ENCODE results near the gene TSPAN6.

Gene TSPAN6

DNA sequence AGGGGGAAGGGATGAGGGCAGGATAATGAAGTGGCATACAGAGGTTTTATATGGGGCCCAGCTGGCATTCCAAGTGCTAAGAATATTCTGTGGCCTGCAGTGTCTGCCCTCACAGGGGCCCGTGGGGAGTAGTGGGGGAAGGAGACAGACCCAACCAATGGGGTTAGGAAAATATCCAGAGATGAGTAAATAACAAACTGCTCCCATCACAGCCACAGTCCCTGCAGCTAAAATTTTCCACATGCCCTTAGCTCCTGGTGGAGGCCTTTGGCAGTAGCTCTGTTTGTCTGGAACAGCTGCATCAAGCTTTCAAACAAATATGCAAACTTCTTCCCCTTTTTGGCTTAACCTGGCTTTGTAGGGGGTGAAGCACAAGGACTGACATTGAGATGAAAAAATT, 10.5 kb upstream of the TSPAN6 start:
- no peak for DNase-seq

GRCh38 chrX:100645106-100645505, 8.5 kb upstream of the TSPAN6 start:
- DNase-seq: no peak

DNA sequence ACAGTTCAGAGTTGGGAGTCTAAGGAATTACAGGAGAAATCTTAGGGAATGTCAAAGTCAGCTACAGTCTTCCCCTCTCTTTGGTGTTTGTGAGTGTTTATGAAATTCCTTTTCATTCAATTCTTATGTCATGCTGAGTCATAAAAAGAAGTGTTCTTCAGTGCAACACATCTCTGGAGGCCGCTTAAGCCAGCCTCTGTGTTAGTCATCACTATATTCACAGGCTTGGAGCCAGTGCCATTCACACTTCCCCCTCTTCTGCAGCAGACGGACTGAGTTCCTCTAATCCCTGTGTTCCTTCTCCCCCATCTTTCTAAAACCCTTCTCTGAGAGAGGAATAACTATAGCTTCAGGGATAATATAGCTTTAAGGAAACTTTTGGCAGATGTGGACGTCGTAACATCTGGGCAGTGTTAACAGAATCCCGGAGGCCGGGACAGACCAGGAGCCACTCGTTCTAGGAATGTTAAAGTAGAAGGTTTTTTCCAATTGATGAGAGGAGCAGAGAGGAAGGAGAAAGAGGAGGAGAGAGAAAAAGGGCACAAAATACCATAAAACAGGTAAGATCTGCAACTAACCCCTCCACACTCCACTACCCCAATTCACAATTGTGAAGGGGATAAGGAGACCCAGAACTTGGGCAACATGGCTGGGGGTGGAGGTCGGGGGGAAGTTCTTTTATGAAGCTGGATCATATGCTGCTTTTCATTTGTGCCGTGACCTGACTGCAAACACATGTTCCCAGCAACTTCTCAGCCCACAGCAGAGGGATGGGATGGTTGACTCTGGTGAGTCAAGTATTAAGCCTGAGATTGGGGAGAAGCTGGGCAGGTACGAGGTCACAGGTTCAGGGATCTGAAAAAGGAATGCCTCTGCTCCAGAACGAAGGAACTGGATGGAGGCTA, 7.6 kb upstream of the TSPAN6 start, which contains the start of gene SRPX2:
TSS of gene SRPX2 (plus strand) at position 244 of the 905 bp plus-strand sequence. CDS start 2,124 bp downstream, outside the sequence.
- DNase-seq: no peak

DNA sequence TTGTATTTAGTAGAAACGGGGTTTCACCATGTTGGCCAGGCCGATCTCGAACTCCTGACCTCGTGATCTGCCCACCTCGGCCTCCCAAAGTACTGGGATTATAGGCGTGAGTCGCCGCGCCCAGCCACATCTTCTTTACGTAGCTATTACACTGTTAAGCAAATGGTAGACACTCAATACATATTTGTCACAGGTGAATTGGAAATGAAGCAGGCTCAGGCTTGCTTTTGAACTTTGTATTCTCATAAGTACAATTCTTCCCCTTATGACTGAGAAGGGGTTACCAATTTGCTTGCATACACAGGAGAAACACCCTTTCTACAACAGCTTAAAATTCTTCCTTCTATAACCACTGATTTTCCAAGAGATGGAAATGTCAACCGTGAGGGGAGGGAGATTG, 6.6 kb upstream of the TSPAN6 start:
- no peak for DNase-seq

DNA sequence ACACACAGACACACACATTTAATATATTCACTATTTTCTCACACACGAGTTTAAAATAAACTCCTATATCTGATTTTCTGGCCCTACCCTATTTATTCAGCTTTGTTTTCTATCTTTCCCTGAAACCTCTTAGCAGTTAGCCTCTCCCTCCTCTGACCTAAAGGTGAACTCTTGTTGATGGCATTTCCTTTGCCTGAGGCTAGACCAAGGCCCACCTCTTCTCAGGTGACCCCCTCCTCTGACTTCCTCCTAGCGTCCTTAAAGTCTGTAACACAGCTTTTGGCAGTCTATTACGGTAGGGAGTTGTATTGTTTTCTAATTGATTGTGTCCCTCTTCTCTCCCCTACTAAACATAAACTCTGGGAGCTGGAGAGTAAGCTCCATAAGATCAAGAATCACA, 5.7 kb upstream of the TSPAN6 start:
- DNase-seq: no peak

DNA sequence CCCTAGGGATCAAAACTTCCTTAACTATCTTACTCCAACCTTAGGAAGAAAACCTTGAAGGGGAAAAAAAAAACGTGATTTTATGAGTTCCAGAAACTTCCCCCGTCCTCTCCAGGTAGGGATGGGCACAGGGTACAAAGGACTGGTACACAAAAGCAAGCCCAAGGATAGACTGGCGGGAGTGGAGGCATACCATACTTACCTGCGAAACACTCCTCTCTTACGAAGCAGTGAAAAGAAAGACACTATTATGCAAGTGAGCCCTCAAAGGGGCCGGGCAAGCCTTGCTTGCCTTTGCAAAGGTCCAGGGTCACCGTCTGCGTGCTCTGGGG, 651 bp downstream of the TSPAN6 start:
- no peak for DNase-seq

- DNase-seq: no peak
Measured at GRCh38 chrX:100635040-100635439, 1.6 kb downstream of the TSPAN6 start.

GRCh38 chrX:100625985-100626491, 10.6 kb downstream of the TSPAN6 start:
- DNase-seq: peak; percentile 1

DNA sequence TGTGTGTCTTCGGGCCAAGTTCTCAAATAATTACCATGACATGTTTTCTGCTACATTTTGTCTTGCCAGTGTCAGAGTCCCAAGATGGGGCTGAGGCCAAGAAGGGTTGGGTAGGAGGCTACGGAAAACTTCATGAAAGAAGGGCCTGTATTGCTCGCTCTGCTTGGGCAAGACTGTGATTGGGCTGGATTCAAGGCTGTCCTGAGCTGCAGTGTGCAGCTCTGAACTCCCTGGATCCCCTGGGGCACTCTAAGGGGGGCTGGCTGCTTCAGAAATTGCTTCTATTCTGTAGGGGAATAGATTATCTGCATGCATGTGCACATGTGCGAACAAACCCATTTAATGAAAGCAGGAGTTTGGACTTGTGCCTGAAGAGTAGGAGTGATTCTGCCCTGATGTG, 13.6 kb downstream of the TSPAN6 start:
- DNase-seq: no peak

- no peak for DNase-seq
Measured at GRCh38 chrX:100615005-100615404, 21.6 kb downstream of the TSPAN6 start.

GRCh38 chrX:100611951-100612350, 24.7 kb downstream of the TSPAN6 start:
- DNase-seq: no peak

DNA sequence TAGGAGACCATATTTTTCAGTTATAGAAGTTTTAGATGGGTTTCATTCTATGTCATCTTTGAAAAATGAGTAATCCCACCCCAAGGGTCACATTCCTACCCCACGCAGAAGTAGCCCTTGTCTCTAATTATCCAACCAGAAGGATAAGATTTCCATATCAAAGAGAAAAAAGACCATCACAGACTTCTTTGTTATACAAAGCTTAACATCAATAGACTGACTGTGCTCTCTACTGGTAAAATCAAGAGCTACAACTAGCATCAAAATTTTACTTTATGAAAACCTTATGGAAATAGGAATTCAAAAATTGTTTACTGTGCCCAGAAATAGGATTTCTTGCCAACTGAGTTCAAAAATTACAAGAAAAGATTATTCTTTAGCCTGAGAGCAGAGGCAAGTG, 27.0 kb downstream of the TSPAN6 start:
- no peak for DNase-seq

DNA sequence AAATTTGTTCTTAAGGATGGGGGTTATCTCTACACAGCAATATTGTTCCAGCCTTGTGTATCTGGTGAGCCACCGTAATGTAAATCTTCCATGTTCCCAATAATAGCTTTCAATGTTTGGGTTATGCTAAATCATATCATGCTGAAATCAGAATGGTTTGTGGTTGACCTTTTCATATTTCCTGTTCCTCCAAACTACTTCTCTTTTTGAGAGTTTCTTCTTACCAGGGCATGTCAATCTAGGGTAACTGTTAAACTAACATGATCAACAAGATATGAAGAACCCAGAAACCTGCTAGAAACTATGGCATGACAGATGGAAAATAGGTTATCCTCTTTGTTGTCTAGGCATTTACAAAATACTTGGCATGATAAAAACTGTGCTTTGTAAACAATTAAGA, 29.9 kb downstream of the TSPAN6 start:
- DNase-seq: no peak

DNA sequence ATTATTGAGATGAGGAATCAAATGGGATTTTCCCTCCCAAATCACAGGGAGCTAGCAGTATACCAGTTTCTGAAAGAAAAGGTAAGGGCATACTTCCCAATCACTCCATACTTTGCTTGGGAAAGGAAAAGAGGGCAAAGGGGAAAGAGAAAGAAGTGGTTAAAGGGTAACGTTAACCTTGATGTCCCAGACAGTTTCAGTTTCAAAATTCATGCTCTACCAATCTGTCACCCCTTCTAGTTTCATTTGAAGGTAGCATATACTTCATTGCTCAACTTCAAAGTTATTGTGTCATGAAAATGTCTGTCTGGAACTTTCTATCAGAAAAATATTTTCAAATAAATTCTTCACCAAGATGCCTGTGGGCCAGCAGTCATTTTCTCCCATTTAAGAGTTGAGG, 35.8 kb downstream of the TSPAN6 start:
- DNase-seq: no peak

DNA sequence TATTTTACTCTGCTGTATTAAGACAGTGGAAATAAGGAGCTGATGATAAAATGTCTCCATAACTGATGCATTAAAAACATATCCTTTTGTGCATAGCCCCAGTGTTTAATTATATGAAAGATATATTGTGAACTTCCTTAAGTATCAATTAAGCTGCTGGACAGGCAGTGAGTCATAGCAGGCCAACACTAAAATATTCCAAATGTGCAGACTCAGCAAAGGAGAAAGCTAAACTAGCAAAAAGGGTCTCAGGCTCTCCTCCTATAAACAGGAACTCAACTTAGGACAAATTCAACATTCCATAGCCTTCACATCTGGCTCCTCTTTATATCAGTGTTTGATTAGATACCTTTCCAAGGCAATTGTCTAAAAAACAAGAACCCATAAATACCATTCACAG, 36.3 kb downstream of the TSPAN6 start:
- no peak for DNase-seq

DNA sequence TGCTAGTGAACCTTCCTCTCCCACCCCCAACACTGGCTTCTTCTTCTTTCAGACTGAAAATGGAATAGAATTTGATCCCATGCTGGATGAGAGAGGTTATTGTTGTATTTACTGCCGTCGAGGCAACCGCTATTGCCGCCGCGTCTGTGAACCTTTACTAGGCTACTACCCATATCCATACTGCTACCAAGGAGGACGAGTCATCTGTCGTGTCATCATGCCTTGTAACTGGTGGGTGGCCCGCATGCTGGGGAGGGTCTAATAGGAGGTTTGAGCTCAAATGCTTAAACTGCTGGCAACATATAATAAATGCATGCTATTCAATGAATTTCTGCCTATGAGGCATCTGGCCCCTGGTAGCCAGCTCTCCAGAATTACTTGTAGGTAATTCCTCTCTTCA, 37.1 kb downstream of the TSPAN6 start:
- no peak for DNase-seq

DNA sequence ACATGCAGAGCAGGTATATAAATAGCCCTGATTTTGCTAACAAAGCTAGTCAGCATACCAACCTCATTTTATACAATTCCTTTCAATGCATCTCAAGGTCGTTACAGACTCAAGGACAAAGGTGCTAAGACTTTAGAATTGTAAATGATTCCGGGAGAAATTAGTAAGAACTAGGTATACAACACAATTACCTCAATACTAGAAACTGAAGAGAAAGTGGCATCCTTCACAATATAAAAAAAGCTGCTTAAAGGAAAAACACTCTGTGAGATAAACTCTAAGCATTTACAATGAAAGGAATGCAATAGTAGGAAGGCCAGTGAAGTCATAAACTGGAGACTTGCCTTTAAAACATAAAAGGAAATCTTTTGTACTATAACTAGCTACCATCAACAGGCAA, 40.0 kb downstream of the TSPAN6 start:
- no peak for DNase-seq

- no peak for DNase-seq
Measured at GRCh38 chrX:100593581-100593980, 43.0 kb downstream of the TSPAN6 start.

DNA sequence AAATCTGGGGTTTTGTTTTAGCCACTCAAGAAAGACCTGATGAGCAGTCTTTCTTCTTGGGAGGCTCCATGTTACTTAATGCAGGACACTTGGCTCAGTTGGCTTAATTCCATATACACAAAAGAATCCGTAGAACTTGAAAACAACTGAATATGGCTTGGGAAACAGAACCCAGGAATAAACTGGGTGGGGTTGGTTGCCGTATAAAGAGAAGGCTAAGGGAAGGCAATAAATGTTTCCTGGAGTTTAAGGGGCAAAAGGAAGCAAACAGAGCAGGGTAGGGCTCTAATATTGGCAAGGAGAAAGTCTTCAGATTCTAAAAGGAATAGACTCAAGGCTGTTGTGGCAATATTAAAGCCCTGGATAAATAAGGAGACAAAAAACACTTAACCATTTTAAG, 43.5 kb downstream of the TSPAN6 start:
- no peak for DNase-seq

DNA sequence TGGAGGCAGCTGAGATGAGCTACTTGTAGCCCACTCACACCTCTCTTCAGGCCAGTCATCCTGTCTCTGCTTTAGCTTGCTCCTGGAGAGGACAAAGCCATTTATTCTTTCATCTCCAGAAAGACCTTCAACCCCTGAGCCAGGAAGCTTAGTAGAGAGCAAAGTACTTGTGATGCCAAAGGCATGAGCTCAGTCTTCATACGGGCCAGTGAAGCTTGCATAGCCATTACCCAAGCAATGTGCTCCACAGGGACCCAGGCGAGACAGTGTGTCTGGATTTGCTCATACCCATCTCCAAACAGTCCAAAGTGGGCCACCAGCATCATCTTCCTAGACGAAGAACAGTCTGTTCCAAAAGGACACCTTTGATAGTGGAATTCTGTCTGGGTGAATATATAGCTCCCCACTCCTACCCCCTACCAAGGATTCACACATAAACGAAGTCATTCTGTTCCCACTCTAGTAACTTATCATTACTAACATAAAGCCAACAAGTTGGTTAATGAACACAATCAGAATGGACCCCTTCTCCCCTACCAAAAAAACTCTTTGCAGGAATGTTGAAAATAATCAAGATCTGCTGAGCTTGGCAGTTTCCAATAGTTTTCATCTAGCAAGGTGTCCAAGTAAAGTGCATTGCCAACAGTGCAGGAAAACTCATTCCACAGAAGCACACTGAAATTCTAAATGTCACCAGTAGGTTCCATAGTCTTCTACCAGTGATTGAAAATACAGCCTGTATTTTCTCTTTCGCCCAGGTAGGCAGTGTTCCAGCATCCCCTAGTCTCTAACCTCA, 45.2 kb downstream of the TSPAN6 start:
- no peak for DNase-seq

GRCh38 chrX:100587861-100588260, 48.7 kb downstream of the TSPAN6 start:
- DNase-seq: no peak

DNA sequence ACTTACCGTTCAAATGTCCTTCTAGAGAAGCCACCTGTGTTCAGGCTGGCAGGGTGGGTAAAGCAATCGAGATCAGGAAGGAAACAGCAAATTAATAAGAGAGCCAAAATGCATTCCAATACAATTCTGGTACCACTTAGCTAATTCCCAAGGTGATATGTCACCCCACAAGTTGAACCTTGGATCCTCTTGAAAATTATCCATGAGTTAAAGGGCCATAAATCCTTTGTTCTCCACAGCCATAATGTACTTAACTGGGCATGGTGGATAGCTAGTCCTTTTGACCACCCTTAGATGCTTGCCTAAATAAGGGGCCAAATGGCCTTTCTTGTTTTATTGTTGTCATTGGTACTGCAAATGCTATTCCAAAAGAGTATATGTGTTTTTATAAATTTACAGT, 49.9 kb downstream of the TSPAN6 start:
- no peak for DNase-seq

DNA sequence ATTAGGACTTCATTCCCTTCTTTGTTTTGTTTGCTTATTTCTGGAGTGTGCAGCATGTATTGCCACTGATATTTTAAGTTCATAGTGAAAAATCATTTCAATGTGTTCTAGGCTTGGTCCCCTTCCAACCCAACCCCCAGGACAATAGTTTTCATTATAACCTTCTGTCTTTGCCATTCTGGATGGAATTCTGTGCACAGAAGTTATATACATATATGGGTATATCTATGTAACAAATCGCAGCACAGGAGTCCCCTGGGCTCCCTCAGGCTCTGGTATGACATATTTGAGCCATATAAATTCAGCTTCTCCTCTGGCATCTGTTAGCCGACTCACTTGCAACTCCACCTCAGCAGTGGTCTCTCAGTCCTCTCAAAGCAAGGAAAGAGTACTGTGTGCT, 52.0 kb downstream of the TSPAN6 start, which contains the start of gene TNMD:
TSS of gene TNMD (plus strand) at position 326 of the 400 bp plus-strand sequence. CDS start 83 bp downstream, outside the sequence.
- no peak for DNase-seq

Measured in CD4-positive, alpha-beta T cell treated with Interleukin-4 for 4 hours (primary cell).